ENCODE results near the gene TMED1. TPM values are rescaled to one million over a fixed set of nuclear protein-coding genes. Genes with fewer than 3 reads are reported as not detected.

The TMED1 gene
- total RNA-seq, 1 experiment from 2014 or later = 32.3 TPM

GRCh38 chr19:10850631-10851030, 14.6 kb upstream of the TMED1 start:
- no peak overlapping the region for H2AK5ac ChIP-seq (ENCODE audit: insufficient read length, low read length)
- H3K27ac ChIP-seq (ENCODE audit: insufficient read length, low read depth, low read length) = no peak overlapping the region
- no peak overlapping the region for H3T11ph ChIP-seq (ENCODE audit: low read length)
- H3K23ac ChIP-seq (ENCODE audit: insufficient read length, low read depth, low read length) = no peak overlapping the region
- no peaks in the 10 kb centered on the region for H3K9me3 ChIP-seq (ENCODE audit: control insufficient read depth, low read depth, low read length)
- no peak overlapping the region for H2BK120ac ChIP-seq (ENCODE audit: low read depth, low read length, poor library complexity, severe bottlenecking)
- H4K91ac ChIP-seq (ENCODE audit: insufficient read length, low read depth, low read length) = no peak overlapping the region
- H3K9ac ChIP-seq (ENCODE audit: extremely low read depth, insufficient read length, low read length) = no peak overlapping the region
- H3K4me2 ChIP-seq (ENCODE audit: insufficient read depth, insufficient read length, low read length) = no peak overlapping the region
- no peak overlapping the region for H2BK5ac ChIP-seq (ENCODE audit: insufficient read length, low read length)
- no peak overlapping the region for H2AFZ ChIP-seq (ENCODE audit: low read length)
- H3K27ac Mint-ChIP-seq = no peak overlapping the region
- H3K79me1 ChIP-seq (ENCODE audit: insufficient read depth, low read depth, low read length, poor library complexity, severe bottlenecking) = no peaks in the 10 kb centered on the region
- no peak for DNase-seq
- no peak for TF ChIP-seq CTCF (conservative IDR thresholded peaks at IDR 0.05)
- H4K20me1 ChIP-seq (ENCODE audit: control insufficient read depth, insufficient read depth, insufficient read length) = no peaks in the 10 kb centered on the region
- H4K8ac ChIP-seq (replicated peaks; ENCODE audit: insufficient read length, low read depth, low read length) = no peak overlapping the region
- peaks cover 0 to 3% of the 10 kb centered on the region in 2 experiments; a peak in 1 of 4 replicates for H3K4me1 Mint-ChIP-seq
- H2BK12ac ChIP-seq (ENCODE audit: insufficient read length, low read depth, low read length) = no peak overlapping the region
- WGBS (ENCODE audit: extremely low coverage, insufficient read length, low lambda C conversion rate) = no CpG with 5 or more reads among the region's 5 CpGs
- no peaks in the 10 kb centered on the region for H3K4me1 ChIP-seq (ENCODE audit: insufficient read depth, low read length)
- H2BK20ac ChIP-seq (ENCODE audit: low read depth, low read length, poor library complexity, severe bottlenecking) = no peak overlapping the region
- no peak overlapping the region for H3K4ac ChIP-seq (ENCODE audit: low read depth, low read length)
- peaks cover 5 to 8% of the 10 kb centered on the region in 2 experiments; a peak in 4 of 5 replicates for H3K9me3 Mint-ChIP-seq
- no peaks in the 10 kb centered on the region for H3K36me3 Mint-ChIP-seq (ENCODE audit: insufficient read depth in 1 of 3, low read depth in 3 of 3)
- H2BK15ac ChIP-seq (ENCODE audit: low read depth, low read length) = no peak overlapping the region
- peaks cover 27% of the 10 kb centered on the region for H3K27me3 Mint-ChIP-seq (ENCODE audit: low read depth)
- no peak overlapping the region; a peak in 1 of 5 replicates for H3K4me3 Mint-ChIP-seq
- no peak overlapping the region for H3K18ac ChIP-seq (ENCODE audit: insufficient read length, low read depth, low read length)
- H3K23me2 ChIP-seq (ENCODE audit: insufficient read length, low read depth, low read length, poor library complexity, severe bottlenecking) = no peaks in the 10 kb centered on the region
- H3K14ac ChIP-seq (ENCODE audit: insufficient read depth, low read length) = no peak overlapping the region
- no peak overlapping the region for H4K5ac ChIP-seq (ENCODE audit: insufficient read length, low read depth, low read length)
- no peaks in the 10 kb centered on the region for H3K27me3 ChIP-seq (ENCODE audit: insufficient read depth, low read length)
- H3K56ac ChIP-seq (ENCODE audit: insufficient read length, low read depth, low read length) = no peak overlapping the region
- no peaks in the 10 kb centered on the region for H3K79me2 ChIP-seq (ENCODE audit: insufficient read depth, low read length)

Measured in H9 (cell line).